Smooth muscle cell (in vitro differentiated cells): ENCODE results near the gene CAMSAP1. TPM values are rescaled to one million over a fixed set of nuclear protein-coding genes. Genes with fewer than 3 reads are reported as not detected.

ENCODE experiments used
- DNase-seq: peaks from one replicate; lab custom pipeline; 2025; ENCODE audit not compliant: unreplicated experiment; lab: John Stamatoyannopoulos, UW
- H2AFZ ChIP-seq: fragments of 200-600 bp; sonication (generic); 2 replicates; pipeline ENCODE4 v1.6.0; 2016; ENCODE audit warnings: antibody characterized with exemption, low read depth, mild to moderate bottlenecking
- H3F3A ChIP-seq: fragments of 200-600 bp; sonication (generic); 2 replicates; pipeline ENCODE4 v1.6.0; 2017; ENCODE audit warnings: antibody characterized with exemption, low read depth
- H3K27ac ChIP-seq: fragments of 200-600 bp; sonication (generic); 2 replicates; pipeline ENCODE4 v1.5.1; 2016; ENCODE audit warnings: low read depth, mild to moderate bottlenecking
- H3K27me3 ChIP-seq: fragments of 200-600 bp; sonication (generic); 2 replicates; pipeline ENCODE4 v1.6.1; 2016; ENCODE audit warnings: low read depth, mild to moderate bottlenecking
- H3K36me3 ChIP-seq: fragments of 200-600 bp; sonication (generic); 2 replicates; pipeline ENCODE4 v1.5.1; 2016; ENCODE audit warnings: low read depth
- H3K4me1 ChIP-seq: fragments of 200-600 bp; sonication (generic); 2 replicates; pipeline ENCODE4 v1.5.1; 2016; ENCODE audit warnings: low read depth
- H3K4me2 ChIP-seq: fragments of 200-600 bp; sonication (generic); 2 replicates; pipeline ENCODE4 v1.6.0; 2016; ENCODE audit warnings: mild to moderate bottlenecking
- H3K4me3 ChIP-seq: fragments of 200-600 bp; sonication (generic); 2 replicates; pipeline ENCODE4 v1.5.1; 2016; ENCODE audit warnings: mild to moderate bottlenecking
- H3K79me2 ChIP-seq: fragments of 200-600 bp; sonication (generic); 2 replicates; pipeline ENCODE4 v1.6.0; 2016; ENCODE audit warnings: low read depth, mild to moderate bottlenecking
- H3K9ac ChIP-seq: fragments of 200-600 bp; sonication (generic); 2 replicates; pipeline ENCODE4 v1.6.0; 2016; ENCODE audit warnings: low read depth
- H3K9me3 ChIP-seq: fragments of 200-600 bp; sonication (generic); replicated peaks from 2 replicates; pipeline ENCODE4 v1.5.1; 2016; ENCODE audit warnings: low read depth
- H4K20me1 ChIP-seq: fragments of 200-600 bp; sonication (generic); 2 replicates; pipeline ENCODE4 v1.6.0; 2016; ENCODE audit warnings: low read depth
- WGBS: methylation state at CpG from one replicate; pipeline ENCODE4 v1.1.7; 2016; ENCODE audit warnings: low lambda C conversion rate; 5-methylcytosine and 5-hydroxymethylcytosine counted together
- polyA plus RNA-seq: library from polyadenylated mRNA; unstranded; fragments of >200 nt; fragmentation: Nextera tagmentation; extraction: Ambion mirVana; gene quantifications from 2 replicates; pipeline ENCODE4 v1.2.1, GENCODE V29; 2016
- total RNA-seq: library from RNA; depleted of rRNA; stranded (reverse); fragments of >200 nt; gene quantifications from 2 replicates; pipeline ENCODE4 v1.2.3, GENCODE V29; 2014
- TF ChIP-seq, protein P1 (sequence below): fragments of 200-600 bp; sonication (generic); IDR thresholded peaks from 2 replicates; pipeline ENCODE4 v1.5.1; 2017; ENCODE audit warnings: borderline replicate concordance, mild to moderate bottlenecking, antibody characterized with exemption; ENCODE audit not compliant: insufficient read depth, poor library complexity, severe bottlenecking

CAMSAP1 gene
- total and polyA plus RNA-seq, 2 experiments from 2014 or later = 5.4 to 17.8 TPM

DNA sequence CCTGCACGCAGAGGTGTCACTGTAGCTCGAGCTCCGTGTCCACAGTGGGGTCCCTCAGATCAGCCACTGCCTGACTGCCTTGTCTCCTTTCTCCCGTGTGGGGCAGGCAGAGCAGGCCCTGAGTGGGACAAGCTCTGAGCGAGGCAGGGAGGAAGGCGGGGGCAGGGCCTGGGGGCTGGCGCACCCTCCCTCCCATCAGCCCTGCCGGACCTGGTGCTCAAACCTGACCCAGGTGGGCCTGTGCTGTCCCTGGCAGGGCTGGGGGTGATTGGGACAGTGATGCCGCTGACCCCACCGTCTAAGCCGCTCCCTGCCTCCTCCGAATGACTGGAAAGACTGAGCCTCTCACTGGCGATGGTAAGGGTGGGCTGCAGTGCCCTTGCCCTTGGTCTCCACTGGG lies 144.4 kb downstream of the CAMSAP1 start:
- Histone ChIP-seq H2AFZ (no peak overlapping the region), H3K27me3 (no peaks in the 10 kb centered on the region), H3K79me2 (no peaks in the 10 kb centered on the region), H3F3A (no peaks in the 10 kb centered on the region), H3K27ac (no peak overlapping the region), H3K4me2 (no peak overlapping the region), H3K9me3 (no peaks in the 10 kb centered on the region), H3K4me3 (no peak overlapping the region), H4K20me1 (no peaks in the 10 kb centered on the region), H3K9ac (no peak overlapping the region), H3K36me3 (no peaks in the 10 kb centered on the region), H3K4me1 (no peaks in the 10 kb centered on the region)
- no peak for DNase-seq
- 94% methylated on average over 12 of the region's 13 CpGs for WGBS
- TF ChIP-seq, protein P1, sequence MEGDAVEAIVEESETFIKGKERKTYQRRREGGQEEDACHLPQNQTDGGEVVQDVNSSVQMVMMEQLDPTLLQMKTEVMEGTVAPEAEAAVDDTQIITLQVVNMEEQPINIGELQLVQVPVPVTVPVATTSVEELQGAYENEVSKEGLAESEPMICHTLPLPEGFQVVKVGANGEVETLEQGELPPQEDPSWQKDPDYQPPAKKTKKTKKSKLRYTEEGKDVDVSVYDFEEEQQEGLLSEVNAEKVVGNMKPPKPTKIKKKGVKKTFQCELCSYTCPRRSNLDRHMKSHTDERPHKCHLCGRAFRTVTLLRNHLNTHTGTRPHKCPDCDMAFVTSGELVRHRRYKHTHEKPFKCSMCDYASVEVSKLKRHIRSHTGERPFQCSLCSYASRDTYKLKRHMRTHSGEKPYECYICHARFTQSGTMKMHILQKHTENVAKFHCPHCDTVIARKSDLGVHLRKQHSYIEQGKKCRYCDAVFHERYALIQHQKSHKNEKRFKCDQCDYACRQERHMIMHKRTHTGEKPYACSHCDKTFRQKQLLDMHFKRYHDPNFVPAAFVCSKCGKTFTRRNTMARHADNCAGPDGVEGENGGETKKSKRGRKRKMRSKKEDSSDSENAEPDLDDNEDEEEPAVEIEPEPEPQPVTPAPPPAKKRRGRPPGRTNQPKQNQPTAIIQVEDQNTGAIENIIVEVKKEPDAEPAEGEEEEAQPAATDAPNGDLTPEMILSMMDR = no peak

- no peak for DNase-seq
- WGBS = 93% methylated on average over 13 of the region's 16 CpGs
Observed at GRCh38 chr9:135761845-135762168, 145.5 kb downstream of the CAMSAP1 start.

GRCh38 chr9:135761150-135761844 lies 146.0 kb downstream of the CAMSAP1 start:
- no peaks in the 10 kb centered on the region for H3K4me1 ChIP-seq
- TF ChIP-seq, protein P1 = no peak
- H3K9me3 ChIP-seq = no peaks in the 10 kb centered on the region
- H3K4me3 ChIP-seq = no peak overlapping the region
- H3K9ac ChIP-seq = no peak overlapping the region
- H3K4me2 ChIP-seq = no peak overlapping the region
- H4K20me1 ChIP-seq = no peaks in the 10 kb centered on the region
- no peak for DNase-seq
- no peaks in the 10 kb centered on the region for H3K36me3 ChIP-seq
- H3K27ac ChIP-seq = no peak overlapping the region
- no peaks in the 10 kb centered on the region for H3F3A ChIP-seq
- H3K27me3 ChIP-seq = no peaks in the 10 kb centered on the region
- H3K79me2 ChIP-seq = no peaks in the 10 kb centered on the region
- 88% methylated on average over 19 of the region's 20 CpGs for WGBS
- H2AFZ ChIP-seq = no peak overlapping the region

More at GRCh38 chr9:135761845-135762168, 145.5 kb downstream of the CAMSAP1 start:
- Histone ChIP-seq H3K36me3 (no peaks in the 10 kb centered on the region), H3K4me2 (no peak overlapping the region), H3K4me3 (no peak overlapping the region), H4K20me1 (no peaks in the 10 kb centered on the region), H3K9me3 (no peaks in the 10 kb centered on the region), H3K9ac (no peak overlapping the region), H3K27me3 (no peaks in the 10 kb centered on the region), H2AFZ (no peak overlapping the region), H3K79me2 (no peaks in the 10 kb centered on the region), H3K27ac (no peak overlapping the region), H3K4me1 (no peaks in the 10 kb centered on the region), H3F3A (no peaks in the 10 kb centered on the region)
- TF ChIP-seq, protein P1 = no peak

GRCh38 chr9:135760465-135760864 lies 146.9 kb downstream of the CAMSAP1 start:
- no peak overlapping the region for H3K9ac ChIP-seq
- no peaks in the 10 kb centered on the region for H3K79me2 ChIP-seq
- TF ChIP-seq, protein P1 = no peak
- no peak overlapping the region for H3K4me2 ChIP-seq
- H4K20me1 ChIP-seq = no peaks in the 10 kb centered on the region
- H3K4me3 ChIP-seq = no peak overlapping the region
- H3K36me3 ChIP-seq = no peaks in the 10 kb centered on the region
- no peak overlapping the region for H3K27ac ChIP-seq
- no peaks in the 10 kb centered on the region for H3K4me1 ChIP-seq
- H3K27me3 ChIP-seq = no peaks in the 10 kb centered on the region
- no peaks in the 10 kb centered on the region for H3K9me3 ChIP-seq
- no peak for DNase-seq
- no peaks in the 10 kb centered on the region for H3F3A ChIP-seq
- WGBS = 87% methylated on average over 12 of the region's 12 CpGs
- no peak overlapping the region for H2AFZ ChIP-seq
